GM23338 (cell line): ENCODE results near the gene KDR. TPM values are rescaled to one million over a fixed set of nuclear protein-coding genes. Genes with fewer than 3 reads are reported as not detected.

Experiments
- ATAC-seq: fragments of 200-7000 bp; cut with Tn5 transposase; 3 replicates; pipeline ENCODE4 v1.9.1; 2020
- DNase-seq: peaks from one replicate; pipeline ENCODE4 v3.0.0-alpha.2; 2015; ENCODE audit warnings: low spot score
- H2AFZ ChIP-seq: fragments of 200-600 bp; sonication (generic); 2 replicates; pipeline ENCODE4 v1.8.0; 2016; ENCODE audit warnings: antibody characterized with exemption, mild to moderate bottlenecking, moderate library complexity
- H3F3A ChIP-seq: fragments of 200-600 bp; sonication (generic); replicated peaks from 2 replicates; pipeline ENCODE4 v1.8.0; 2017; ENCODE audit warnings: antibody characterized with exemption, mixed run types, low read depth
- H3K27ac ChIP-seq: fragments of 200-600 bp; sonication (generic); 2 replicates; pipeline ENCODE4 v1.6.1; 2016; ENCODE audit warnings: low read depth
- H3K27me3 ChIP-seq: fragments of 200-600 bp; sonication (generic); 2 replicates; pipeline ENCODE4 v1.8.0; 2016; ENCODE audit warnings: mild to moderate bottlenecking, mixed run types, moderate library complexity; ENCODE audit not compliant: insufficient read depth
- H3K36me3 ChIP-seq: fragments of 200-600 bp; sonication (generic); 2 replicates; pipeline ENCODE4 v1.8.0; 2016; ENCODE audit warnings: mild to moderate bottlenecking; ENCODE audit not compliant: insufficient read depth
- H3K4me1 ChIP-seq: fragments of 200-600 bp; sonication (generic); 2 replicates; pipeline ENCODE4 v1.8.0; 2016; ENCODE audit warnings: mild to moderate bottlenecking, moderate library complexity; ENCODE audit not compliant: insufficient read depth
- H3K4me2 ChIP-seq: fragments of 200-600 bp; sonication (generic); 2 replicates; pipeline ENCODE4 v1.7.1; 2017; ENCODE audit warnings: mixed run types
- H3K4me3 ChIP-seq: fragments of 200-600 bp; sonication (generic); 2 replicates; pipeline ENCODE4 v1.6.1; 2016; ENCODE audit warnings: mixed run types
- H3K79me2 ChIP-seq: fragments of 200-600 bp; sonication (generic); replicated peaks from 2 replicates; pipeline ENCODE4 v1.8.0; 2017; ENCODE audit warnings: mild to moderate bottlenecking; ENCODE audit not compliant: insufficient read depth
- H3K9me2 ChIP-seq: fragments of 200-600 bp; sonication (generic); 2 replicates; pipeline ENCODE4 v1.8.0; 2017; ENCODE audit not compliant: insufficient read depth
- H4K20me1 ChIP-seq: fragments of 200-600 bp; sonication (generic); replicated peaks from 2 replicates; pipeline ENCODE4 v1.8.0; 2017; ENCODE audit warnings: mild to moderate bottlenecking; ENCODE audit not compliant: insufficient read depth
- H3K27ac Mint-ChIP-seq: 2 replicates; pipeline ENCODE4 v1.8.0; 2020; ENCODE audit warnings: inconsistent platforms, mild to moderate bottlenecking, moderate library complexity, mixed read lengths
- H3K27me3 Mint-ChIP-seq: 3 replicates; pipeline ENCODE4 v1.8.0; 2022; ENCODE audit warnings: low read depth, mild to moderate bottlenecking, moderate library complexity, mixed read lengths, inconsistent platforms; ENCODE audit not compliant: insufficient read depth, poor library complexity
- H3K36me3 Mint-ChIP-seq: 3 replicates; pipeline ENCODE4 v1.8.0; 2021; ENCODE audit warnings: low read depth, mild to moderate bottlenecking, inconsistent platforms, moderate library complexity, mixed read lengths
- H3K4me1 Mint-ChIP-seq: 3 replicates; pipeline ENCODE4 v1.8.0; 2020; ENCODE audit warnings: mild to moderate bottlenecking, inconsistent platforms, mixed read lengths
- H3K4me3 Mint-ChIP-seq: 3 replicates; pipeline ENCODE4 v1.8.0; 2021; ENCODE audit warnings: moderate library complexity, mild to moderate bottlenecking, inconsistent platforms, mixed read lengths
- H3K9me3 Mint-ChIP-seq: 3 replicates; pipeline ENCODE4 v1.8.0; 2020; ENCODE audit warnings: moderate library complexity, mild to moderate bottlenecking, inconsistent platforms, mixed read lengths
- CREB1 ChIP-seq: fragments of 250-450 bp; sonication (Bioruptor Pico); IDR thresholded peaks from 2 replicates; pipeline ENCODE4 v1.5.0; 2020; ENCODE audit warnings: low read depth, mild to moderate bottlenecking, moderate library complexity
- EZH2 ChIP-seq: fragments of 200-600 bp; sonication (generic); IDR thresholded peaks from one replicate; pipeline ENCODE4 v1.8.0; 2017; ENCODE audit warnings: antibody characterized with exemption, mild to moderate bottlenecking, low read depth; ENCODE audit not compliant: unreplicated experiment
- EZH2phosphoT487 ChIP-seq: fragments of 200-600 bp; sonication (generic); IDR thresholded peaks from one replicate; pipeline ENCODE4 v1.8.1; 2018; ENCODE audit warnings: antibody characterized with exemption; ENCODE audit not compliant: unreplicated experiment
- JUNB ChIP-seq: IDR thresholded peaks from one replicate; pipeline ENCODE4 v1.6.1; 2016; ENCODE audit warnings: antibody characterized with exemption; ENCODE audit not compliant: unreplicated experiment
- NANOG ChIP-seq: IDR thresholded peaks from 2 replicates; pipeline ENCODE4 v1.6.1; 2016; ENCODE audit warnings: antibody characterized with exemption, borderline replicate concordance
- POLR2AphosphoS5 ChIP-seq: IDR thresholded peaks from 2 replicates; pipeline ENCODE4 v1.6.1; 2016; ENCODE audit warnings: antibody characterized with exemption, low read depth
- STAT1 ChIP-seq: IDR thresholded peaks from one replicate; pipeline ENCODE4 v1.6.1; 2016; ENCODE audit warnings: antibody characterized with exemption; ENCODE audit not compliant: unreplicated experiment
- ZNF114 ChIP-seq: fragments of 250-450 bp; sonication (Bioruptor Pico); IDR thresholded peaks from 2 replicates; pipeline ENCODE4 v1.5.0; 2020; ENCODE audit warnings: mild to moderate bottlenecking, moderate library complexity
- ZNF331 ChIP-seq: fragments of 250-450 bp; sonication (Bioruptor Pico); IDR thresholded peaks from 2 replicates; pipeline ENCODE4 v1.5.0; 2020; ENCODE audit warnings: low read depth, mild to moderate bottlenecking, moderate library complexity
- polyA plus RNA-seq: library from polyadenylated mRNA; unstranded; fragments of >200 nt; fragmentation: Nextera tagmentation; extraction: Ambion mirVana; gene quantifications from 2 replicates; pipeline ENCODE4 v1.2.1, GENCODE V29; 2016
- total RNA-seq: library from RNA; depleted of rRNA; stranded (reverse); fragments of >200 nt; shearing (Covaris generic); gene quantifications from 2 replicates; pipeline ENCODE4 v1.2.3, GENCODE V29; 2014
- TF ChIP-seq, protein P1 (sequence below): IDR thresholded peaks from one replicate; pipeline ENCODE4 v1.6.1; 2018; ENCODE audit warnings: antibody characterized with exemption; ENCODE audit not compliant: unreplicated experiment
- TF ChIP-seq, protein P2 (sequence below), 2 experiments: fragments of 200-600 bp in 1 of 2; sonication (generic) in 1 of 2; conservative IDR thresholded peaks; 2 replicates each; pipeline versions ENCODE4 v1.5.1 to v1.6.1; 2016 to 2017; ENCODE audit warnings: antibody characterized with exemption in 2 of 2, low read depth in 2 of 2, mild to moderate bottlenecking in 2 of 2, moderate library complexity in 1 of 2
- TF ChIP-seq, protein P3 (sequence below): fragments of 250-450 bp; sonication (Bioruptor Pico); IDR thresholded peaks from 2 replicates; pipeline ENCODE4 v1.5.0; 2020; ENCODE audit warnings: mild to moderate bottlenecking, moderate library complexity

The KDR gene
- total and polyA plus RNA-seq, 2 experiments from 2014 or later: 27.9 to 109 TPM

DNA sequence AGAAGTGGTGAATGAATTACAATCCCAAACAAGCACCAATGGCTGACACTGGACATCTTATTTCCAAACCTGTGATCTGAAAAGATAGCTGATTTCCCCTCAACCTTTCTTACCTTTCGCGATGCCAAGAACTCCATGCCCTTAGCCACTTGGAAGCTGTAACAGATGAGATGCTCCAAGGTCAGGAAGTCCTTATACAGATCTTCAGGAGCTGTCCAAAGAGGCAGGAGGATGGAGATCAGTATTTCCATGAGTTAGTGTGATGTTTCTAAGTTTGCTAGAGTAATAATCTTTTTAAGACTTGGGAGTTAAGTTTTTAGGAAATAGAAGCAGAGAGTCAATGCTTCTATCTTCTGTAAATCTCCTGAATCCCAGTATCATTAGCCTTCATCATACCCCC, 32.9 kb downstream of the KDR start:
- ATAC-seq (no peak), DNase-seq (no peak)
- peaks cover 2% of the 10 kb centered on the region for H3K27me3 Mint-ChIP-seq
- H3K4me3 Mint-ChIP-seq: no peak overlapping the region
- no peak overlapping the region for H3K4me2 ChIP-seq
- no peaks in the 10 kb centered on the region for H4K20me1 ChIP-seq
- H3K36me3 Mint-ChIP-seq: peaks cover 96% of the 10 kb centered on the region
- H3F3A ChIP-seq: peaks cover 4% of the 10 kb centered on the region; the same call in 1 of the 2 replicates
- no peaks in the 10 kb centered on the region for H3K9me3 Mint-ChIP-seq
- peaks cover 96% of the 10 kb centered on the region for H3K36me3 ChIP-seq
- H3K27me3 ChIP-seq: no peaks in the 10 kb centered on the region
- no peak for TF ChIP-seq STAT1
- no peak for TF ChIP-seq CREB1 (CRISPR knock-in tag)
- no peak for TF ChIP-seq ZNF114
- no peak for TF ChIP-seq JUNB
- TF ChIP-seq, protein P1, sequence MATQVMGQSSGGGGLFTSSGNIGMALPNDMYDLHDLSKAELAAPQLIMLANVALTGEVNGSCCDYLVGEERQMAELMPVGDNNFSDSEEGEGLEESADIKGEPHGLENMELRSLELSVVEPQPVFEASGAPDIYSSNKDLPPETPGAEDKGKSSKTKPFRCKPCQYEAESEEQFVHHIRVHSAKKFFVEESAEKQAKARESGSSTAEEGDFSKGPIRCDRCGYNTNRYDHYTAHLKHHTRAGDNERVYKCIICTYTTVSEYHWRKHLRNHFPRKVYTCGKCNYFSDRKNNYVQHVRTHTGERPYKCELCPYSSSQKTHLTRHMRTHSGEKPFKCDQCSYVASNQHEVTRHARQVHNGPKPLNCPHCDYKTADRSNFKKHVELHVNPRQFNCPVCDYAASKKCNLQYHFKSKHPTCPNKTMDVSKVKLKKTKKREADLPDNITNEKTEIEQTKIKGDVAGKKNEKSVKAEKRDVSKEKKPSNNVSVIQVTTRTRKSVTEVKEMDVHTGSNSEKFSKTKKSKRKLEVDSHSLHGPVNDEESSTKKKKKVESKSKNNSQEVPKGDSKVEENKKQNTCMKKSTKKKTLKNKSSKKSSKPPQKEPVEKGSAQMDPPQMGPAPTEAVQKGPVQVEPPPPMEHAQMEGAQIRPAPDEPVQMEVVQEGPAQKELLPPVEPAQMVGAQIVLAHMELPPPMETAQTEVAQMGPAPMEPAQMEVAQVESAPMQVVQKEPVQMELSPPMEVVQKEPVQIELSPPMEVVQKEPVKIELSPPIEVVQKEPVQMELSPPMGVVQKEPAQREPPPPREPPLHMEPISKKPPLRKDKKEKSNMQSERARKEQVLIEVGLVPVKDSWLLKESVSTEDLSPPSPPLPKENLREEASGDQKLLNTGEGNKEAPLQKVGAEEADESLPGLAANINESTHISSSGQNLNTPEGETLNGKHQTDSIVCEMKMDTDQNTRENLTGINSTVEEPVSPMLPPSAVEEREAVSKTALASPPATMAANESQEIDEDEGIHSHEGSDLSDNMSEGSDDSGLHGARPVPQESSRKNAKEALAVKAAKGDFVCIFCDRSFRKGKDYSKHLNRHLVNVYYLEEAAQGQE: no peak
- TF ChIP-seq, protein P2, sequence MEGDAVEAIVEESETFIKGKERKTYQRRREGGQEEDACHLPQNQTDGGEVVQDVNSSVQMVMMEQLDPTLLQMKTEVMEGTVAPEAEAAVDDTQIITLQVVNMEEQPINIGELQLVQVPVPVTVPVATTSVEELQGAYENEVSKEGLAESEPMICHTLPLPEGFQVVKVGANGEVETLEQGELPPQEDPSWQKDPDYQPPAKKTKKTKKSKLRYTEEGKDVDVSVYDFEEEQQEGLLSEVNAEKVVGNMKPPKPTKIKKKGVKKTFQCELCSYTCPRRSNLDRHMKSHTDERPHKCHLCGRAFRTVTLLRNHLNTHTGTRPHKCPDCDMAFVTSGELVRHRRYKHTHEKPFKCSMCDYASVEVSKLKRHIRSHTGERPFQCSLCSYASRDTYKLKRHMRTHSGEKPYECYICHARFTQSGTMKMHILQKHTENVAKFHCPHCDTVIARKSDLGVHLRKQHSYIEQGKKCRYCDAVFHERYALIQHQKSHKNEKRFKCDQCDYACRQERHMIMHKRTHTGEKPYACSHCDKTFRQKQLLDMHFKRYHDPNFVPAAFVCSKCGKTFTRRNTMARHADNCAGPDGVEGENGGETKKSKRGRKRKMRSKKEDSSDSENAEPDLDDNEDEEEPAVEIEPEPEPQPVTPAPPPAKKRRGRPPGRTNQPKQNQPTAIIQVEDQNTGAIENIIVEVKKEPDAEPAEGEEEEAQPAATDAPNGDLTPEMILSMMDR (conservative IDR thresholded peaks at IDR 0.05; ENCODE audit: low read depth in 2 of 2): no peak
- TF ChIP-seq, protein P3, sequence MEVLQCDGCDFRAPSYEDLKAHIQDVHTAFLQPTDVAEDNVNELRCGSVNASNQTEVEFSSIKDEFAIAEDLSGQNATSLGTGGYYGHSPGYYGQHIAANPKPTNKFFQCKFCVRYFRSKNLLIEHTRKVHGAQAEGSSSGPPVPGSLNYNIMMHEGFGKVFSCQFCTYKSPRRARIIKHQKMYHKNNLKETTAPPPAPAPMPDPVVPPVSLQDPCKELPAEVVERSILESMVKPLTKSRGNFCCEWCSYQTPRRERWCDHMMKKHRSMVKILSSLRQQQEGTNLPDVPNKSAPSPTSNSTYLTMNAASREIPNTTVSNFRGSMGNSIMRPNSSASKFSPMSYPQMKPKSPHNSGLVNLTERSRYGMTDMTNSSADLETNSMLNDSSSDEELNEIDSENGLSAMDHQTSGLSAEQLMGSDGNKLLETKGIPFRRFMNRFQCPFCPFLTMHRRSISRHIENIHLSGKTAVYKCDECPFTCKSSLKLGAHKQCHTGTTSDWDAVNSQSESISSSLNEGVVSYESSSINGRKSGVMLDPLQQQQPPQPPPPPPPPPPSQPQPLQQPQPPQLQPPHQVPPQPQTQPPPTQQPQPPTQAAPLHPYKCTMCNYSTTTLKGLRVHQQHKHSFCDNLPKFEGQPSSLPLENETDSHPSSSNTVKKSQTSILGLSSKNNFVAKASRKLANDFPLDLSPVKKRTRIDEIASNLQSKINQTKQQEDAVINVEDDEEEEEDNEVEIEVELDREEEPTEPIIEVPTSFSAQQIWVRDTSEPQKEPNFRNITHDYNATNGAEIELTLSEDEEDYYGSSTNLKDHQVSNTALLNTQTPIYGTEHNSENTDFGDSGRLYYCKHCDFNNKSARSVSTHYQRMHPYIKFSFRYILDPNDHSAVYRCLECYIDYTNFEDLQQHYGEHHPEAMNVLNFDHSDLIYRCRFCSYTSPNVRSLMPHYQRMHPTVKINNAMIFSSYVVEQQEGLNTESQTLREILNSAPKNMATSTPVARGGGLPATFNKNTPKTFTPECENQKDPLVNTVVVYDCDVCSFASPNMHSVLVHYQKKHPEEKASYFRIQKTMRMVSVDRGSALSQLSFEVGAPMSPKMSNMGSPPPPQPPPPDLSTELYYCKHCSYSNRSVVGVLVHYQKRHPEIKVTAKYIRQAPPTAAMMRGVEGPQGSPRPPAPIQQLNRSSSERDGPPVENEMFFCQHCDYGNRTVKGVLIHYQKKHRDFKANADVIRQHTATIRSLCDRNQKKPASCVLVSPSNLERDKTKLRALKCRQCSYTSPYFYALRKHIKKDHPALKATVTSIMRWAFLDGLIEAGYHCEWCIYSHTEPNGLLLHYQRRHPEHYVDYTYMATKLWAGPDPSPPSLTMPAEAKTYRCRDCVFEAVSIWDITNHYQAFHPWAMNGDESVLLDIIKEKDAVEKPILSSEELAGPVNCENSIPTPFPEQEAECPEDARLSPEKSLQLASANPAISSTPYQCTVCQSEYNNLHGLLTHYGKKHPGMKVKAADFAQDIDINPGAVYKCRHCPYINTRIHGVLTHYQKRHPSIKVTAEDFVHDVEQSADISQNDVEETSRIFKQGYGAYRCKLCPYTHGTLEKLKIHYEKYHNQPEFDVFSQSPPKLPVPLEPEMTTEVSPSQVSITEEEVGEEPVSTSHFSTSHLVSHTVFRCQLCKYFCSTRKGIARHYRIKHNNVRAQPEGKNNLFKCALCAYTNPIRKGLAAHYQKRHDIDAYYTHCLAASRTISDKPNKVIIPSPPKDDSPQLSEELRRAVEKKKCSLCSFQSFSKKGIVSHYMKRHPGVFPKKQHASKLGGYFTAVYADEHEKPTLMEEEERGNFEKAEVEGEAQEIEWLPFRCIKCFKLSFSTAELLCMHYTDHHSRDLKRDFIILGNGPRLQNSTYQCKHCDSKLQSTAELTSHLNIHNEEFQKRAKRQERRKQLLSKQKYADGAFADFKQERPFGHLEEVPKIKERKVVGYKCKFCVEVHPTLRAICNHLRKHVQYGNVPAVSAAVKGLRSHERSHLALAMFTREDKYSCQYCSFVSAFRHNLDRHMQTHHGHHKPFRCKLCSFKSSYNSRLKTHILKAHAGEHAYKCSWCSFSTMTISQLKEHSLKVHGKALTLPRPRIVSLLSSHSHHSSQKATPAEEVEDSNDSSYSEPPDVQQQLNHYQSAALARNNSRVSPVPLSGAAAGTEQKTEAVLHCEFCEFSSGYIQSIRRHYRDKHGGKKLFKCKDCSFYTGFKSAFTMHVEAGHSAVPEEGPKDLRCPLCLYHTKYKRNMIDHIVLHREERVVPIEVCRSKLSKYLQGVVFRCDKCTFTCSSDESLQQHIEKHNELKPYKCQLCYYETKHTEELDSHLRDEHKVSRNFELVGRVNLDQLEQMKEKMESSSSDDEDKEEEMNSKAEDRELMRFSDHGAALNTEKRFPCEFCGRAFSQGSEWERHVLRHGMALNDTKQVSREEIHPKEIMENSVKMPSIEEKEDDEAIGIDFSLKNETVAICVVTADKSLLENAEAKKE: no peak
- no peak for TF ChIP-seq EZH2
- no peak for TF ChIP-seq ZNF331
- TF ChIP-seq EZH2phosphoT487: no peak
- TF ChIP-seq NANOG: no peak
- no peak for TF ChIP-seq POLR2AphosphoS5
- H2AFZ ChIP-seq: no peak overlapping the region
- no peak overlapping the region for H3K27ac ChIP-seq
- H3K4me3 ChIP-seq: no peak overlapping the region
- peaks cover 13% of the 10 kb centered on the region for H3K4me1 Mint-ChIP-seq
- no peaks in the 10 kb centered on the region for H3K9me2 ChIP-seq
- no peak overlapping the region for H3K27ac Mint-ChIP-seq
- peaks cover 7% of the 10 kb centered on the region for H3K4me1 ChIP-seq
- no peaks in the 10 kb centered on the region for H3K79me2 ChIP-seq
